LNCaP clone FGC (cell line): ENCODE measurements around the gene CFHR3.

Experiments
- DNase-seq: peaks from one replicate; pipeline ENCODE4 v3.0.0-alpha.2; 2011; ENCODE audit warnings: low read depth
- H3K4me3 ChIP-seq: 2 replicates; pipeline ENCODE4 v1.5.1; 2011; ENCODE audit warnings: mild to moderate bottlenecking, low read depth, low read length, control low read depth
- CTCF ChIP-seq: IDR thresholded peaks from 2 replicates; pipeline ENCODE4 v1.5.1; 2012; ENCODE audit warnings: mild to moderate bottlenecking; ENCODE audit not compliant: control insufficient read depth, insufficient read depth; ENCODE audit errors: extremely low read depth

The CFHR3 gene

GRCh38 chr1:196774603-196775002 is at the start of gene CFHR3:
Gene CFHR3, plus strand, starts transcription at chr1:196774840. Its CDS starts 47 bp downstream, at chr1:196774887.
- H3K4me3 ChIP-seq = no peak within 1 kb of the TSS
- TF ChIP-seq CTCF = no peak
- DNase-seq = no peak

DNA sequence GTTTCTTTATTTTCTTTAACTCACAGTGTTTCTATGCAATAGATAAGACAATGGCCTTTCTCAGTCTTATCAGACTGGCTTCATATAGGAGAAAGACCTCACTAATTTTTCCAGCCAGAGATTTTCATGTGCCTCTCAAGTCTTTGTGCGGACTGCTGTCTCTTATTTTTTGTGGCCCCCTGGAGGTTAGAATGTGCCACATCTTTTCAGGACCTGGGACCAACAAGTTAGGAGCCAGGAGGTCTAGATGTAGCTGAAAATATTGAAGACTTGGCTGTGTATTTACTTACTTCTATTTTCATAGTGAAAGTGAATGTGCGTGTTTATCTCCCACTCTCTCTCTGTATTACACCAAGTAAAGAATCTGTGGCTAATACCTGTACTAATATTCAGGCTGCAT is 42.1 kb upstream of the CFHR3 start:
- peak; percentile 9; the same call in 1 of the 2 replicates for TF ChIP-seq CTCF
- H3K4me3 ChIP-seq = no peak overlapping the region
- DNase-seq = no peak

- TF ChIP-seq CTCF = no peak
Measured at GRCh38 chr1:196733091-196733970, 41.3 kb upstream of the CFHR3 start.

DNA sequence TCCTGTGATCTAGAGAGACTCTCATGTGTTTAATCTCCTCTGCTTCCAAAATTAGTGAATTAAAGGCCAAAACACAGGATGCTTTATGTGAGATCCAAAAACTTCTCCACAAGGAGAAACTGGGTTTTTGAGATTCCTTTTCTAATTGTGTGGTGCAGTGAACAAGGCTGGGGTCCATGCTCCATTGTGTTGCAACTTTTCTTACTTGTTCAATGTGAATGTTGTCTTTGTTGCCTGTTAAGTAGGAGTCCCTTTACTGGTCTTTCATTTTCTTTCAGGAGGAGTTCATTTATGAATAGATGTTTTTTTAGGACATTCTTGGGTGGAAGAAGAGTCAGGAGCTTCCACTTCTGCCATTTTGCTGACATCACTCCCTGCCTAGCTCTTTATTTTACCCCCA is 40.6 kb upstream of the CFHR3 start:
- DNase-seq = no peak
- TF ChIP-seq CTCF = no peak
- H3K4me3 ChIP-seq = no peak overlapping the region

More at GRCh38 chr1:196733091-196733970, 41.3 kb upstream of the CFHR3 start:
- H3K4me3 ChIP-seq = no peak overlapping the region
- DNase-seq = no peak

DNA sequence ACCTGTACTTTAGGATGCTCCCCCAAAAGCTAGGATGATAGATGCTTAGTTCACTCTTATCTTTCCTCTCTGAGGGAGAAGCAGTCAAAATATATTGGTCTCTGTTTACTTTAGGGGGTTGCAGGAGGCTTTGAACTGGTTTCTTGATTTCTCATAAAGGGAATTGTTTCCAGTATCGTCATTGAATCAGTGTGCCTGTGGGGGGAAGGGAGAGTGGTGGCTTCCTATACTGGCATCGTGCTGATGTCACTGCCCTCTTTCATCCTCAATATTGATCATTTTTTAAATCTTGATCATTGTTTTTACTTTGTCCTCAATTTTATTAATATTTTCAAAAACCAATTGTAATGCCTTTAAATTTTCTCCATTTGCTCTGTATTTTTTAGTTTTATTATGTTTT is 40.2 kb upstream of the CFHR3 start:
- no peak overlapping the region for H3K4me3 ChIP-seq
- TF ChIP-seq CTCF = no peak
- DNase-seq = no peak

GRCh38 chr1:196738730-196739129 is 35.9 kb upstream of the CFHR3 start:
- no peak overlapping the region for H3K4me3 ChIP-seq
- TF ChIP-seq CTCF = no peak
- DNase-seq = no peak
